Neuronal stem cell (in vitro differentiated cells): ENCODE results near the gene APAF1.

Source experiments
- DNase-seq: peaks from one replicate; pipeline ENCODE4 v3.0.0-alpha.2; 2013; ENCODE audit warnings: low spot score
- H2AFZ ChIP-seq: one replicate; pipeline ENCODE4 v1.6.1; 2013; ENCODE audit warnings: mild to moderate bottlenecking, low read length, inconsistent platforms
- H2AK5ac ChIP-seq: 2 replicates; pipeline ENCODE4 v1.6.1; 2013; ENCODE audit warnings: low read depth, mild to moderate bottlenecking, inconsistent platforms, low read length, moderate library complexity, mixed read lengths
- H2BK120ac ChIP-seq: 2 replicates; pipeline ENCODE4 v1.6.1; 2013; ENCODE audit warnings: low read depth, mild to moderate bottlenecking, inconsistent platforms, low read length, moderate library complexity, mixed read lengths
- H2BK12ac ChIP-seq: one replicate; pipeline ENCODE4 v1.6.1; 2013; ENCODE audit warnings: low read length, inconsistent platforms
- H2BK15ac ChIP-seq: 2 replicates; pipeline ENCODE4 v1.6.1; 2013; ENCODE audit warnings: mild to moderate bottlenecking, low read length, inconsistent platforms, mixed read lengths
- H2BK5ac ChIP-seq: one replicate; pipeline ENCODE4 v1.6.1; 2013; ENCODE audit warnings: inconsistent platforms, mild to moderate bottlenecking, low read length, moderate library complexity
- H3K14ac ChIP-seq: one replicate; pipeline ENCODE4 v1.6.1; 2013; ENCODE audit warnings: low read length, inconsistent platforms
- H3K18ac ChIP-seq: 2 replicates; pipeline ENCODE4 v1.6.1; 2013; ENCODE audit warnings: low read length, inconsistent platforms
- H3K23ac ChIP-seq: 2 replicates; pipeline ENCODE4 v1.6.1; 2013; ENCODE audit warnings: low read depth, mild to moderate bottlenecking, mixed read lengths, low read length, inconsistent platforms; ENCODE audit not compliant: poor library complexity
- H3K27ac ChIP-seq: replicated peaks from 3 replicates; pipeline ENCODE4 v1.5.1; 2013; ENCODE audit warnings: low read length, inconsistent platforms
- H3K27me3 ChIP-seq, 3 experiments: 2 replicates each; pipeline ENCODE4 v1.6.1; 2013; ENCODE audit warnings: low read length in 3 of 3, mild to moderate bottlenecking in 2 of 3, inconsistent platforms in 1 of 3, low read depth in 1 of 3, mixed read lengths in 1 of 3, moderate library complexity in 1 of 3; ENCODE audit not compliant: control insufficient read depth in 3 of 3, insufficient read depth in 3 of 3
- H3K36me3 ChIP-seq, 2 donors: replicated peaks in 1 of 2; 2 replicates each; pipeline ENCODE4 v1.6.1; 2013; ENCODE audit warnings: low read length in 2 of 2; ENCODE audit not compliant: control insufficient read depth in 2 of 2, insufficient read depth in 2 of 2
- H3K4ac ChIP-seq: 2 replicates; pipeline ENCODE4 v1.6.1; 2013; ENCODE audit warnings: inconsistent platforms, mild to moderate bottlenecking, low read length, moderate library complexity
- H3K4me1 ChIP-seq, 2 donors: 1 replicate in 1 of 2; 2 replicates in 1 of 2; pipeline ENCODE4 v1.6.1; 2013; ENCODE audit warnings: low read length in 2 of 2, low read depth in 1 of 2; ENCODE audit not compliant: control insufficient read depth in 2 of 2, insufficient read depth in 1 of 2
- H3K4me2 ChIP-seq: one replicate; pipeline ENCODE4 v1.6.1; 2013; ENCODE audit warnings: mild to moderate bottlenecking, low read length, inconsistent platforms; ENCODE audit not compliant: insufficient read depth, poor library complexity, severe bottlenecking
- H3K4me3 ChIP-seq, 2 donors: 2 replicates each; pipeline ENCODE4 v1.5.1; 2013; ENCODE audit warnings: low read length in 2 of 2, mild to moderate bottlenecking in 2 of 2, inconsistent platforms in 1 of 2, moderate library complexity in 1 of 2
- H3K79me1 ChIP-seq: one replicate; pipeline ENCODE4 v1.6.1; 2013; ENCODE audit warnings: low read depth, mild to moderate bottlenecking, inconsistent platforms, low read length, moderate library complexity
- H3K9ac ChIP-seq: one replicate; pipeline ENCODE4 v1.6.1; 2013; ENCODE audit warnings: mild to moderate bottlenecking, low read depth, low read length, inconsistent platforms; ENCODE audit not compliant: poor library complexity
- H3K9me3 ChIP-seq, 2 donors: replicated peaks in 1 of 2; 2 replicates each; pipeline versions ENCODE3 to v1.6.1; 2013; ENCODE audit warnings: low read length in 2 of 2, mild to moderate bottlenecking in 2 of 2, inconsistent platforms in 1 of 2, low read depth in 1 of 2, mixed read lengths in 1 of 2, moderate library complexity in 1 of 2; ENCODE audit not compliant: control insufficient read depth in 2 of 2, insufficient read depth in 1 of 2
- H4K8ac ChIP-seq: one replicate; pipeline ENCODE4 v1.6.1; 2013; ENCODE audit warnings: low read depth, mild to moderate bottlenecking, inconsistent platforms, low read length, moderate library complexity
- H4K91ac ChIP-seq: one replicate; pipeline ENCODE4 v1.6.1; 2013; ENCODE audit warnings: low read length, low read depth, mild to moderate bottlenecking, inconsistent platforms; ENCODE audit not compliant: poor library complexity
- WGBS, 2 donors: extraction: QIAGEN DNeasy Blood & Tissue Kit; methylation state at CpG; one replicate each; pipeline ENCODE4 v1.1.7; 2013; ENCODE audit warnings: missing lambda C conversion rate in 2 of 2, mixed read lengths in 1 of 2; ENCODE audit not compliant: insufficient read length in 2 of 2, insufficient replicate concordance in 1 of 2; ENCODE audit errors: extremely low coverage in 2 of 2; 5-methylcytosine and 5-hydroxymethylcytosine counted together

Gene APAF1

GRCh38 chr12:98678946-98679610 is 34.0 kb downstream of the APAF1 start:
- Histone ChIP-seq H3K18ac (no peak overlapping the region), H2AFZ (no peak overlapping the region), H3K4ac (no peak overlapping the region), H2BK12ac (no peak overlapping the region), H3K23ac (no peak overlapping the region), H2AK5ac (no peak overlapping the region), H3K27ac (no peak overlapping the region), H4K8ac (no peak overlapping the region), H2BK5ac (no peak overlapping the region), H4K91ac (no peak overlapping the region), H2BK120ac (no peak overlapping the region), H3K4me2 (no peak overlapping the region), H3K14ac (no peak overlapping the region), H3K79me1 (peaks cover 2% of the 10 kb centered on the region), H3K27me3 (no peaks in the 10 kb centered on the region), H3K4me3 (no peak overlapping the region), H2BK15ac (no peak overlapping the region), H3K36me3 (peaks cover 17 to 97% of the 10 kb centered on the region in 2 donors), H3K9ac (no peak overlapping the region), H3K4me1 (peaks cover 0 to 2% of the 10 kb centered on the region in 2 donors), H3K9me3 (no peaks in the 10 kb centered on the region)
- WGBS, 2 donors, result no CpG with 5 or more reads among the region's 7 CpGs
- DNase-seq, result no peak

- Histone ChIP-seq H3K18ac (no peak overlapping the region), H3K14ac (no peak overlapping the region), H2AK5ac (no peak overlapping the region), H3K9me3 (no peaks in the 10 kb centered on the region), H2BK5ac (no peak overlapping the region), H2BK120ac (no peak overlapping the region), H2BK12ac (no peak overlapping the region), H4K91ac (no peak overlapping the region), H3K4ac (no peak overlapping the region), H3K4me3 (no peak overlapping the region), H4K8ac (no peak overlapping the region), H3K23ac (peak overlapping the region; percentile 8), H3K36me3 (peaks cover 17 to 97% of the 10 kb centered on the region in 2 donors), H3K27me3 (no peaks in the 10 kb centered on the region), H2AFZ (no peak overlapping the region), H3K4me1 (peaks cover 0 to 2% of the 10 kb centered on the region in 2 donors), H3K27ac (no peak overlapping the region), H2BK15ac (no peak overlapping the region), H3K4me2 (no peak overlapping the region), H3K9ac (peak overlapping the region; percentile 24), H3K79me1 (peaks cover 2% of the 10 kb centered on the region)
- no CpG with 5 or more reads among the region's 15 CpGs for WGBS, 2 donors
- DNase-seq, result no peak
Measured at GRCh38 chr12:98679611-98680005, 34.5 kb downstream of the APAF1 start.

- H3K14ac ChIP-seq, result no peak overlapping the region
- no peak overlapping the region for H3K4ac ChIP-seq
- no peak overlapping the region for H2BK5ac ChIP-seq
- no peak overlapping the region for H2BK120ac ChIP-seq
- no peak overlapping the region for H3K9ac ChIP-seq
- no peak overlapping the region for H4K91ac ChIP-seq
- no peak overlapping the region for H2AK5ac ChIP-seq
- peaks cover 14 to 98% of the 10 kb centered on the region in 2 donors for H3K36me3 ChIP-seq
- WGBS, 2 donors, result 100% methylated on average over 1 of the region's 2 CpGs; no CpG with 5 or more reads in 1 of the 2 donors
- H3K23ac ChIP-seq, result no peak overlapping the region
- H2BK15ac ChIP-seq, result no peak overlapping the region
- no peaks in the 10 kb centered on the region for H3K9me3 ChIP-seq
- H2AFZ ChIP-seq, result no peak overlapping the region
- H2BK12ac ChIP-seq, result no peak overlapping the region
- H3K18ac ChIP-seq, result no peak overlapping the region
- no peak overlapping the region for H3K27ac ChIP-seq
- no peak overlapping the region for H4K8ac ChIP-seq
- no peaks in the 10 kb centered on the region for H3K27me3 ChIP-seq
- no peak overlapping the region for H3K4me2 ChIP-seq
- no peaks in the 10 kb centered on the region for H3K4me1 ChIP-seq
- no peak for DNase-seq
- H3K79me1 ChIP-seq, result no peaks in the 10 kb centered on the region
- H3K4me3 ChIP-seq, result no peak overlapping the region
Measured at GRCh38 chr12:98684199-98684598, 39.1 kb downstream of the APAF1 start.

- DNase-seq, result no peak
- Histone ChIP-seq H4K91ac (no peak overlapping the region), H2BK15ac (no peak overlapping the region), H2BK12ac (no peak overlapping the region), H3K27ac (no peak overlapping the region), H2AK5ac (no peak overlapping the region), H3K4me2 (no peak overlapping the region), H3K4me1 (no peaks in the 10 kb centered on the region), H3K4ac (no peak overlapping the region), H3K23ac (no peak overlapping the region), H2AFZ (no peak overlapping the region), H3K4me3 (no peak overlapping the region), H3K9me3 (no peaks in the 10 kb centered on the region), H2BK120ac (no peak overlapping the region), H3K9ac (no peak overlapping the region), H3K18ac (no peak overlapping the region), H3K79me1 (no peaks in the 10 kb centered on the region), H3K27me3 (no peaks in the 10 kb centered on the region), H3K14ac (no peak overlapping the region), H3K36me3 (peaks cover 11 to 97% of the 10 kb centered on the region in 2 donors), H4K8ac (no peak overlapping the region), H2BK5ac (no peak overlapping the region)
- WGBS, 2 donors, result no CpG with 5 or more reads among the region's 2 CpGs
Measured at GRCh38 chr12:98686603-98687002, 41.5 kb downstream of the APAF1 start.
